ENCODE data around the gene PLPP6.

- no peak for TF ChIP-seq CTCF (IDR thresholded peaks at IDR 0.05 in 8 of 11, conservative IDR thresholded peaks at IDR 0.05 in 3 of 11)
- no peak for TF ChIP-seq POLR2A (IDR thresholded peaks at IDR 0.05)
These were observed 41.9 kb upstream of the PLPP6 start for GRCh38 chr9:4620057-4620765.

Data from spleen (tissue), 7 donors.